ENCODE measurements around the gene HOXA11. TPM values are rescaled to one million over a fixed set of nuclear protein-coding genes. Genes with fewer than 3 reads are reported as not detected.

Gene HOXA11
- total RNA-seq, 1 donor from 2014 or later: not detected

DNA sequence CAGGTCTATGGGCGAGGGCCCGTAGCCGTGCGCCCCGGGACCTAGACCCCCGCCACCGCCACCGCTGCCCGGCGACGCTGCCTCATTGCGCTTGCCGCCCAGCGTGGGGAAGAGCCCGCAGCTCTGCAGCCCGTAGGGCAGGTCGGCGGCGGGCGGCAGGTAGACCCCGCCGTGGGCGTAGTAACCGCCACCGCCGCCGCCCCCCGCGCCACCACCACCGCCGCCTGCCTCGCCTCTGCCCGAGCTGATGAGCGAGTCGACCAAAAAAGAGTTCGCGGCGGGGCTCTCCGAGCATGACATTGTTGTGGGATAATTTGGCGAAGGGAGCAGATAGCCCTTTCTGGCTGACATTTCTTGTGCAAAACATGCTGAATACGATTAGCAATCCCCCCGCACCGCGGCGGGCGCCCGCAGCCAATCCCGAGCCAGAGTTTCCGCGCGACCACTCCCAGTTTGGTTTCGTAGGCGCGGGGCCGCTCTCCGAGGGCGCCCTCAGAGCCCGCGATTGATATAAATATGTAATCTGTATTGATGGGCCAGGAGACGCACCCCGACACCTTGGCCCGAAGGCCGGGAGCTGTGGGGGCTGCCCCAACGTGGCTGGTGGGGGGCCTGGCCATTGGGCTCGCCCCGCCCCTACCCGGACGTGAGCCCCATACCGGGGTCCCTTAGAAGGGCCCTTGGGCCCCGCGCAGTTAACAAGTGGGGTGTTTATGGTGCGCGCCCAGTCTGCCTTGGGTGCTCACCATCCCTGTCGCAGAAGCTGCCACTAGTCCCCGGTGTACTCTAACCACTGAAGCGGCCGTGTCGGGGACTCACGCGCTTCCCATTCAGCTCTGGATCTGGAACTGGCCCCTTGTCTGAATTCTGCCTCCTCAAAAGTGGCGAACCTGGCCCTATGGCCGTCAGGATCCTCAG, 10.8 kb downstream of the HOXA11 start, which contains the start of gene HOXA10:
TSS of gene HOXA10 (minus strand) at position 365 of the 918 bp plus-strand sequence. CDS start at position 351, 14 bp downstream.
- Histone ChIP-seq H3K27me3 (ENCODE audit: low read depth) (peaks cover 100% of the 10 kb centered on the region), H3K9me3 (replicated peaks) (no peaks in the 10 kb centered on the region), H3K36me3 (no peaks in the 10 kb centered on the region), H3K4me1 (peaks cover 38% of the 10 kb centered on the region), H3K4me3 (peak within 1 kb of the TSS; percentile 61), H3K27ac (replicated peaks) (no peak within 1 kb of the TSS)
- intact Hi-C loops (cut with micrococcal nuclease): no loop called here
- DNase-seq: peak; percentile 7
- no peak for TF ChIP-seq CTCF (IDR thresholded peaks at IDR 0.05; ENCODE audit: borderline replicate concordance)

DNA sequence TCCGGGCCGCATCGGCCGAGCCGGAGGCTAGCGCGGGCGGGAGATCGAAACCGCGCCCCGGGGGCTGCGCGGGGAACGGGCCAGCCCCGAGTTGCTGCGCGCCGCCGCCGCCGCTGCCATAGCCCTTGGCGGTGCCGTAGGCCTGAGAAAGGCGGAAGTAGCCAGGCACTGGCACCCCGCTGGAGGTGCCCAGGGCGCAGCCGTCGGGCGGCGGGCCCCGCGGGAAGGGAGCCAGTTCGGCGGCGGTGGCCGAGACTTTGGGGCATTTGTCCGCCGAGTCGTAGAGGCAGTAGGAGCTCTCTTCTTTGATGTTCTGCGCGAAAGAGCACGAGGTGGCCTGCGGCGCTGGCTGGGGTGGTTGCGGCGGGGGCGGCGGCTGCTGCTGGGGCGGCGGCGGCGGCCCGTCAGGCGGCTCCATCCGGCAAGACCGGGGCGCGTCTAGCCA, 11.5 kb downstream of the HOXA11 start:
- Histone ChIP-seq H3K27me3 (ENCODE audit: low read depth) (peaks cover 100% of the 10 kb centered on the region), H3K36me3 (no peaks in the 10 kb centered on the region), H3K4me1 (peaks cover 38% of the 10 kb centered on the region), H3K27ac (replicated peaks) (no peak overlapping the region), H3K4me3 (peak overlapping the region; percentile 61), H3K9me3 (replicated peaks) (no peaks in the 10 kb centered on the region)
- intact Hi-C loops (cut with micrococcal nuclease): no loop called here
- TF ChIP-seq CTCF (IDR thresholded peaks at IDR 0.05; ENCODE audit: borderline replicate concordance): no peak
- DNase-seq: peak; percentile 20

DNA sequence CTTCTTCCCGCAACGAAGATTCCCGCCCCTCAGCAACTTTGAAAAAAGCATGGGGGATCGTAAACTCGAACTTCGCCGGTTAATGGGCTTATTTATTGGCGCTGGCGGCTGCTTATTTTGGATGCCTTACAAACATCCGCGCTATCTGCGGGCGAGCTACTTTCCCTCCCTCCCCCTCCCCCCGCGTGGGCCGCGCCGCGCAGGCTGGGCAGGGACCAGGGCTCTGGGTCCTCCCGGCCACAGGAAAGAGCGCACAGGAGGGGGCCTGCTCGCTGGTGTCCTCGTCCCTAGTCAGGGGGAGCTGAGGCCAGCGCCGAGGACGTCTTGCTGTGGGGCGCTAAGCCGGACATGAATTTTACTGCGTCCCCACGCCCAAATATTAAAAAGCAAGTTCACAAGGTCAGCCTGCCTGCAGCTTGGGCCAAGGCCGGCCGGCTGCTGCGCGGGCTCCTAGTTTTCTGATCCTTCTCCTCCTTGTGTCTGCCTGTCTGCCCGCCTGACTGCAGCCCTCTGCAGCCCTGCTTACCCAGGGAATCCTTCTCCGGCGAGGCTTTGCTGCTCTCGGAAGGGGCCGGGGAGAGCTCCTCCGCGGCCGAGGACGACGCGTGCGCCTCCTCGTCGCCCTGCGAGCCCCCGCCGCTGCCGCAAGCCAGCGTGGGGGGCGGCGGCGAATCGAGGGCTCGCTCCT, 12.1 kb downstream of the HOXA11 start:
- Histone ChIP-seq H3K4me3 (peak overlapping the region; percentile 61), H3K4me1 (peaks cover 38% of the 10 kb centered on the region), H3K27me3 (ENCODE audit: low read depth) (peaks cover 100% of the 10 kb centered on the region), H3K36me3 (no peaks in the 10 kb centered on the region), H3K27ac (replicated peaks) (no peak overlapping the region), H3K9me3 (replicated peaks) (no peaks in the 10 kb centered on the region)
- intact Hi-C loops (cut with micrococcal nuclease): no loop called here
- DNase-seq: peak; percentile 13
- TF ChIP-seq CTCF (IDR thresholded peaks at IDR 0.05; ENCODE audit: borderline replicate concordance): no peak

DNA sequence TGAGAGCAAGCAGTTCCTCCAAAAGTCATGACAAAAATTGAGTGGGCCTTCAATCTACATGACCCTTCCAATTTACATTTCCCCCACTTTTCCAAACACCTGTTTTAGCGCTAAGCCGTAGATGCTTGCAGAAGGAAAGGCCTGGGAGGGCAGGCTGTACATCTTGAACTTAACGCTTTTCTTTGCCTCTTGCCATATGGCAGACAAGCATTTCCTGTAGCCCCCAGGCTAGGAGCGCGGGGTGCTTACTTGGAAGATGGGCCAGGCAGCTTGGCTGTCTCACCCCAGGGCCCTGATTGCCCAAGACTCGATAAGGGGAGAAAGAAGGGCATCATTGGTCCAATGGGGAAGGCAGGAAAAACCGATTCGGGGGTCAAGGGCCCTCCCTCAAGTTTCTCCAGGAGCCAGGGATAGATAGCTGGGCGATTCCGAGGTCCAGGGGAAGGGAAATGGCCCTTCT, 12.7 kb downstream of the HOXA11 start:
- Histone ChIP-seq H3K36me3 (no peaks in the 10 kb centered on the region), H3K4me1 (peaks cover 38% of the 10 kb centered on the region), H3K4me3 (peak overlapping the region; percentile 61), H3K9me3 (replicated peaks) (no peaks in the 10 kb centered on the region), H3K27ac (replicated peaks) (no peak overlapping the region), H3K27me3 (ENCODE audit: low read depth) (peaks cover 100% of the 10 kb centered on the region)
- DNase-seq: peak; percentile 12
- intact Hi-C loops (cut with micrococcal nuclease): no loop called here
- no peak for TF ChIP-seq CTCF (IDR thresholded peaks at IDR 0.05; ENCODE audit: borderline replicate concordance)

DNA sequence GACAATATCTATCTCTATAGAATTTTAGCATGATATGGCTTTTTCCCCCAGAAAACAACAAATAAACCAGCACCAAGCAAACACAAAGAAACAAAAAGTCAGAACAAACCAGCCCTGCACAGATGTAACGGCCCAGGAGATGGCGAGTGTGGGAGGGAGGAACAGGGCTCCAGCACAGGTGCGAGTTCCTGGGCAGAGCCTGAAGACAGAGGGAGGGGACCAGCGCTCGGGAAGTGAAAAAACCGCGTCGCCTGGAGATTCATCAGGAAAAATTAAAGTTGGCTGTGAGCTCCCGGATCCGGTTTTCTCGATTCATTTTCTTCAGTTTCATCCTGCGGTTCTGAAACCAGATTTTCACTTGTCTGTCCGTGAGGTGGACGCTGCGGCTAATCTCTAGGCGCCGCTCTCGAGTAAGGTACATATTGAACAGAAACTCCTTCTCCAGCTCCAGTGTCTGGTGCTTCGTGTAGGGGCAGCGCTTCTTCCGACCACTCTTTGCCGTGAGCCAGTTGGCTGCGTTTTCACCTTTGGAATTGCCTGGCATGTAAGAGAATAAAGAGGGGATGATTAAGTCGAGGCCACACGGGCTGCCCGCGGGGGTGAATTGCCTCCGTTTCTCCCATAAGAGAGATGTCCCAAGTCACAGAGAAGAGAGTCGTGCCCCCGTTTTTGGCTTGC, 13.3 kb downstream of the HOXA11 start:
- no peak overlapping the region for H3K4me3 ChIP-seq
- TF ChIP-seq CTCF (IDR thresholded peaks at IDR 0.05; ENCODE audit: borderline replicate concordance): no peak
- no peak overlapping the region for H3K27ac ChIP-seq (replicated peaks)
- intact Hi-C loops (cut with micrococcal nuclease): no loop called here
- no peaks in the 10 kb centered on the region for H3K9me3 ChIP-seq (replicated peaks)
- peaks cover 40% of the 10 kb centered on the region for H3K4me1 ChIP-seq
- peaks cover 100% of the 10 kb centered on the region for H3K27me3 ChIP-seq (ENCODE audit: low read depth)
- DNase-seq: peak; percentile 5
- H3K36me3 ChIP-seq: no peaks in the 10 kb centered on the region

All from left ventricle myocardium inferior (tissue), 1 donor.